Hepatocyte (in vitro differentiated cells): Measurements from ENCODE around the gene XIRP2.

ENCODE experiments used
- CTCF ChIP-seq: fragments of 200-600 bp; sonication (generic); IDR thresholded peaks from 2 replicates; pipeline ENCODE4 v1.5.1; 2016; ENCODE audit warnings: antibody characterized with exemption, mild to moderate bottlenecking; ENCODE audit not compliant: poor library complexity
- EZH2 ChIP-seq: fragments of 200-600 bp; sonication (generic); IDR thresholded peaks from 2 replicates; pipeline ENCODE4 v1.6.1; 2016; ENCODE audit warnings: antibody characterized with exemption, mild to moderate bottlenecking, borderline replicate concordance

GRCh38 chr2:166942377-166942776 is 54.1 kb downstream of the XIRP2 start:
- TF ChIP-seq CTCF = no peak
- TF ChIP-seq EZH2 = no peak
